Activated naive CD4-positive, alpha-beta T cell treated with Interleukin-2 at 50 U/mL for 16 hours (primary cell): ENCODE results near the gene CATSPER2.
"Not testable (repeated sequence)": the region's sequence is repeated elsewhere in the genome, so short reads cannot be mapped to it uniquely, and the experiment has no call there.

Experiments
- DNase-seq: peaks from one replicate; pipeline ENCODE4 v3.0.0-alpha.2; 2020

The CATSPER2 gene

DNA sequence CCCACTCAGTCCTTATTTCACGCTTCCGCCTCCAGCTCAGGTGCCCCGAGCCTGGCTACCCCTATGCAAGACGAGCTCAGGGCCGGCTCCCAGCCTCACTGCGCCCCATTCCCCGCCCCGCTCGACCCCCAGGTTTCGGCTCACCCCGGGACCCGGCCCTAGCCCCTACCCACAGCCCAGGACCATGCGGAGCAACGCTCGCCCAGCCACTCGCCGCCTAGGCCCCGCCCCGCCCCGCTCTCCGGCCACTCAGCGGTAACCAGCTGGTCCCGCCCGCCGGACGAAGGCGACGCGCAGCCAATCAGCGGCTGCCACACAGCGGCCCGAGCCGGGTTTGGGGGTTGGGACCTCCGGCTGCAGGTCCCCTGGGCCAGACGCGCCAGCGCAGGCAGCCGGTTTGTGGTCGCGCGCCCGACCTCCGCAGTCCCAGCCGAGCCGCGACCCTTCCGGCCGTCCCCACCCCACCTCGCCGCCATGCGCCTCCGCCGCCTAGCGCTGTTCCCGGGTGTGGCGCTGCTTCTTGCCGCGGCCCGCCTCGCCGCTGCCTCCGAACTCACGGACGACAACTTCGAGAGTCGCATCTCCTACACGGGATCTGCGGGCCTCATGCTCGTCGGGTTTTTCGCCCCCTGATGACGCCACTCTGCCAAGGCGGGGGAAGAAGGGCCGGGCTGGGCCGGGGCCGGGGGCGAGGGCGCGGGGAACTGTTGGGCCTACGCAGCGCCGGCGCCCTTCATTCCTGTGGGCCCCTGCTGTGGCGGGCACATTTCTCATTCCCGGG is at the start of gene CATSPER2:
CATSPER2 (minus strand) TSS at position 196 of the 781 bp plus-strand sequence. CDS start 783 bp downstream, outside the sequence.
- DNase-seq, result no peak

DNA sequence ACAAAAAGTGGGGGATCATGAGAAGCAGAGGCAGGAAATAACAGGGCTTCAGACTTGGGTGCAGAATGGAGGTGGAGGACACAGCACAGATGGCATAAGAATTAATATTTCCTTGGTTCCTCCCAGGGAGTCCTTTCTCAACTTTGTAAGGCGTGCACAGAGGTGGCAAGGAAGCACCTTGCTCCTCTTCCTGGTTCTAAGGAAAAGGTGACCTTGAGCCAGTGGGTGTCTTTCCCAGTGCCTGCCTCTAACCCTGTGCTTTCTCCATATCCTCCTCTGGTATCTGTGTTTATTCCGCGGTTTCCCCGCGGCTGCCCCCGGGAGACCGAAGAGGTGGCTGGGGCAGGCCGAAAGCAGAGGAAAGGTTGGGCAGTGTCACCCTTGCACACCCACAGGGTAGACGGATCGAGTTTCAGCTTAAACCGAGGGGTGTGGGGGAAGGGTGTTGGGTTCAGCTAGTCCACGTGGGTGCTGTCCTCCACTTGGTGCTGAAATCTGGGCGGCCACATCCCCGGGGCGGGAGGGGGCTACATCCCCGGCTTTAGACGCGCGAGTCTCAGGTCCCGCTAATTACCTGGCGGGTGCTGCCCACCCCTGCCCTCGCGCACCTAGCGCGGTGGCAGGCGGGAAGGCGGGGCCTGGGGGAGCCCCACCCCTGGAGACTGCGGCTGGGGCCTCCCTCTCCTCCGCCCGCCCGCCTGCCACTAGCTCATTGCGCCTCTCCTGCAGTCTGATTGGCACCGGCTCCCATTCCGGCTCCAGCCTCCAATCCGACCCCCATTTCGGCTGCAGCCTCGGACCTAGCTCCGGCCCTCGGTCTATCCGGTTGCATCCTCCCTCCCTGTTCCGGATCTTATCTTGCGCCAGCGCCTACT is 44.7 kb upstream of the CATSPER2 start, which contains the start of gene CKMT1A:
CKMT1A (plus strand) TSS at position 712 of the 875 bp plus-strand sequence. CDS start 192 bp downstream, outside the sequence.
- DNase-seq, result not testable (repeated sequence)

DNA sequence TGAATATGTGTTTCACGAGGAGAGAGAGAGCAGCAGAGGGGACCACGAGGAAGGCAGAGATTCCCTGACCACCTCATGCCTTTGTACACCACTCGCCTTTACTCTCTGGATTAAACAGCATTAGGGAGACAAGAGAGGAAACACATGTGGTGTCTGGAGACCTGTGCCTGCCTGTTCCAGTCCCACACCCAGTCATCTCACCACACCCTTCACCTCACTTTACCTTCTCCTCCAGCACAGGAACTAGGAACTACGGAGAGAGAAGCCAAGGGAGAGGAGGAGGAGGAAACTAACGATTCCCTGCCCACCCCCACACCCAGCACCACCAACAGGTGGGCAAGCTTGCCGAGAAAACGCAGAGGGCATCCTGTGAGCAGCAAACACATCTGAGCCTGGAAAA is 44.0 kb upstream of the CATSPER2 start:
- not testable (repeated sequence) for DNase-seq

DNA sequence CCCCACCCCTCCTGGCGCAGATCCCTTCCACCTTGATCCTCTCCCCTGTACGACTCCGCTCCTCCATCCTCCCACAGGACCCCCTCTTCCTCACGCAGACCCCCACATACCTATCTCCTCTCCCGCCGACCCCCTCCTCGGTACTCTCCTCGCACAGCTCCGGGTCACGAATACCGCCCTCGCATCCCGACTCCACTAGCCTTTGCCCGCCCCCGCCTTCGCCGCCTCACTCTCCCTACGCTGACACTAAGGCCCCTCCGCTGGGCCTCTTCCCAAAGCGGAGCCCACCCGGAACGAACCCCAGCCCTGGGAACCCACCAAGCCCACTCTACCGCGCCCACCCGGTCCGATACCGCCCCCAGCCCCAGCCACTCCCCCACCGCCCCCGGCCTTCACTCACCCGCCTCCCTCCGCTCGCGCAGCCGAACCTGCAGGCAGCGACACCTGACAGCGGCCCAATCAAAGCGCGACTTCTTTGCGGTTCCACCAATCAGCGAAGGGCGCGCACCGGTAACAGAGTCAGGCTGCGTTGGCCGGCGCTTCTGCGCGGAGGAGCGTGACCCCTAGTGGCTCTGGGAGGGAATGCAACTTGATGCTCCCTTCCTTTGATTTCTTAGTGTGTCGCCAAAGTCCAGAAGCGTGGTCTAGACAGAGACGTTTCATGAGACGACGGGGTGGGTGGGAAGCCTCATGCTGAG is 41.1 kb upstream of the CATSPER2 start:
- not testable (repeated sequence) for DNase-seq

DNA sequence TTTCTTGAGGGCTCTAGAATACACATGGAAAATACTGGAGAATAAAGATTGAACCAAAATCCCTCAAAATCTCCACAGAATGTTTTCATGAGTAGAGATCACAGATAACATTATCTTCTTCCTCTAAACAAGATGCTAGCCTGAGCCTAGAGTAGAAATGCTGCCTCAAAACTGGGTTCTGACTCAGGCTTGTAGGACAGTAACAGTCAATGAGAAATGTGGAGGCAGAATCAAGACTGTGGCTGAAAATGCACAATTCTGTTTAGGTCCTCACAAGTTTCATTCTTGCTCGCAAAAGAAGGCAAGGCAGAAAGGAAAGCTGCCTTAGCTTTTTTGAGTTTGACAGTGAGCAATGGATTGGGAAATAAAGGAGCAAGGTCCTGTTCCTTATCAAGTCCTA is 25.5 kb upstream of the CATSPER2 start:
- not testable (repeated sequence) for DNase-seq

DNA sequence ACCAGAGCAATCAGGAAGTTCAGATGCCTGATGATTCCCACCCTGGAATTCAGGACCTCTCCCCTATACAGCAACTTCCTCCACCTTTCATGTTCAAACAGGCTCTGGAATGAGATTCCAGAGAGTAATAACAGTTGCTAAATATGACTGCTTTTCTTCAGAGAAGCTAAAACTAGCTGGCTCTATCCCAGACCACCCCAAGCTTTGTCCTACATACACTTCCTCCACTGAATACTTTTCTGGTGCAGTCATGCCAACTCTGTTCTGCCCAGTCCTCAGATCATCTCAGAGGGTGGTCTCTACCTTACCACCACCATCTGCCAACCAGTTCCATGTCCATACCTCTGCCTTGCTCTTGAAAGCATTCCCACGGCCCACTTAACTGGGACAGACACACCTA is 17.5 kb upstream of the CATSPER2 start:
- not testable (repeated sequence) for DNase-seq

DNA sequence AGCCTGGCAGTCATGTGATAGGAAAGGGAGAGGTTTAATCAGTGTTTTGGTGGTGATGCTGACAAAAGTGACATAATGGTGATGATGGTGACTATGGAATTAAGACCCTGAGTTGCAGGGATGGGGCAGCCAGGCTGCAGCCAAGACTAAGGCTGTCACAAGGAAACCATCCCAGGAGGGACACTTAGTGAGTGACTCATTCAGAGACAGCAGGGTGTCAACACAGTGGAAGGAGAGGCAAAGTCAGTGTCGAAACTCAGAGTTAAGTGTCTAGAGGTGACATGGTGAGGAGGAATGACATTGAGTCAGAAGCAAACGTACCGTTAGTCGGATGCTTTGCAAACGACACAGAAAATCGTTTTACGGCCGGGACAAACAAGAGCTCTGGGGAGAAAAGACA is 14.7 kb upstream of the CATSPER2 start:
- DNase-seq, result not testable (repeated sequence)

DNA sequence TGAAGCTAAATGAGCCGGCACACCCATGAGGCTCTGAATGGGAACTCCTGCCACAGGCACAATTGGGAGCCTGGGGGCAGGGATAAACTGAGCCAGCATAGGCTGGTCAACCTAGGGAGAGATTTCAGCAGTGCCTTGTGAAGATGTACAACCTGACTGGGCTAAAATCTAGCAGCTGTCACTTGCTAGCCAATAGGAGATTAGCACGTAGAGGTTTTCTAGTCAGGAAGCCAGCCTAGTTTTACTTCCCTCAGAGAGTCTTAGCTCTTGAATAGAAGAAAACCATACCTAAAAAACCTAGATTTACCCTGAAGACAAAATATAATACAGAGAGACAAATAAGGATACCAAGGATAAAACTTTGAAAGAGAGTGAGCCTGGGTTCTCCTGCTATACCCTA is 13.6 kb upstream of the CATSPER2 start:
- not testable (repeated sequence) for DNase-seq

DNA sequence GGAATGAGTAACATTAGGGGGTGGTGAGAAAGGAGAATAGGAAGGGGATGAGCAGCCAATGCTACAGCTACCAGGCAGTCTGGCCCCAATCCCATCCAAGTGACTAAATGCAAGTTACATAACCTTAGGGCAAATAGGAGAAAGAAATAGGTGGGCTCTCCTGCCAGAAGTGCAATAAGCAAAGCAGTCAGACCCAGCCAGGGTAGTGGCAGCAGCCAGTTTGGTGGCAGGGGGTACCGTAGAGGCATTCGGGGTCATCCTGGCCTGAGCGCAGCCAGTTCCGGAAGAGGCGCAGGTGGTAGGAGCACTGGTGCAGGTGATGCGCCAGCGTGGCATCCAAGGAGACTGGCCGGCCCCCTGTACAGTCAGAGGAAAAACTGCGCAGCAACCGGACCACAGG is 11.1 kb upstream of the CATSPER2 start:
- DNase-seq, result not testable (repeated sequence)

DNA sequence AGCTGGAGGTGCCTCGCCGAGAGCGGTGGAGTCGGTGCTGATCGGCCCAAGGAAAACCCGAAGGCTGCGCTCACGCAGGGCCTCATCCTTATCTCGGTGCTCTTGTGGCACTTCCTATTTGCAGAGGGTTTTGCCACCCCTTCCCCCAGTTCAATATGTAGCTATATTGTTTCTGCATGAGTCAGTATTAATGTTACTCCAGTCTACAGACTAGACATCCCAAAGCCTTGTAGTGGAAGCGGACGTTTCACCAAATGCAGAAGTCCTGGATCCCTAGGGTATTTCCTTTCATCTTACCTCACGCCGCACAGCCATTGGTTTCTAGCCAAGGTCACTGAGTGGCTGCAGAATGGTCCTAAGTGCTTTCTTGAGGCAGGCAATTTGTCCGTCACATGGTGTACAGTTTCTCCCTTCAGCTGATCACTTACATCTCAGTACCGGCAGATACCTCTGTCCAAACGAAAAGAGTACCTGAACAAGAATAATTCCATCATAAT is 834 bp upstream of the CATSPER2 start:
- DNase-seq, result not testable (repeated sequence)

DNA sequence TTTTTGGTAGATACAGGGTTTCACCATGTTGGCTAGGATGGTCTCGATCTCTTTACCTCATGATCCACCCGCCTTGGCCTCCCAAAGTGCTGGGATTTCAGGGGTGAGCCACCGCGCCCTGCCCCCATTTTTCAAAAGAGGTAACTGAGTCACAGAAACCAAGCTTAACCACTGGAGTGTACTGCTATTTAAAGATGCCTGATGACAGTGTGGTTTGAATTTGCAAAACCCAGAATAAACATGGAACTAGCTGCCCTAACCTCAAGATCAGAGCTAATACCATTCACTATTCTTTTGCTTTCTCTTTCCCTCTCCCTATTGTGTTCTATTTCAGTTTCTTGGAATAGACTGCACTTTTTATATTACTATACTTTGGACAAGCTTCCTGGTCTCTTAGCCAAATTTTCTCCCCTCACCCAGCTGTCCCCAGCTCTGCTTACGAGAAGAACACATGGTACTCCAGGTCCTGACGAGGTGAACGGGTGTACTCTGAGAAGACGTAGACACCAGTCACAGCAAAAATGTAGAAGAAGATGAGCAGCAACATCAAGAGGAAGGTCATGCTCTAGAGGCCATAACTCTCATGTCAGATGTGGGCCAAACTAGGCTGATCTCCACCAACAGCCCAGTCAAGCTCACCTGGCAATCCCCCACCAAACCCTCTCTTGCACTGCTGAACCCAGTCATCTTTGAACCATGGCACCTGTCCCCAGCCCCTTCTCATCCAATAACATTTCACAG is 10.0 kb downstream of the CATSPER2 start:
- not testable (repeated sequence) for DNase-seq

DNA sequence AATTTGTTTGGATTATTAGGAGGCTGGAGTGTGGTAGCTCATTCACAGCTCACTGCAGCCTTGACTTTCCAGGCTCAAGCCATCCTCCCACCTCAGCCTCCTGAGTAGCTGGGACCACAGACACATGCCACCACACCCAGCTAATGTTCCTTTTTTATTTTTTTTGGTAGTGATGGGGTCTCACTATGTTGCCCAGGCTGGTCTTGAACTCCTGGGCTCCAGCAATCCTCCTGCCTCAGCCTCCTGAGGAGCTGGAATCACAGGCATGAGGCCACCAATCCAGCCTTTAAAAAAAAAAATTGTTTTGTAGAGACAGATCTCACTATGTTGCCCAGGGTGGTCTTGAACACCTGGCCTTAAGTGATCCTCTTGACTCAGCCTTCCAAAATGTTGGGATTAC is 21.7 kb downstream of the CATSPER2 start:
- DNase-seq, result not testable (repeated sequence)

DNA sequence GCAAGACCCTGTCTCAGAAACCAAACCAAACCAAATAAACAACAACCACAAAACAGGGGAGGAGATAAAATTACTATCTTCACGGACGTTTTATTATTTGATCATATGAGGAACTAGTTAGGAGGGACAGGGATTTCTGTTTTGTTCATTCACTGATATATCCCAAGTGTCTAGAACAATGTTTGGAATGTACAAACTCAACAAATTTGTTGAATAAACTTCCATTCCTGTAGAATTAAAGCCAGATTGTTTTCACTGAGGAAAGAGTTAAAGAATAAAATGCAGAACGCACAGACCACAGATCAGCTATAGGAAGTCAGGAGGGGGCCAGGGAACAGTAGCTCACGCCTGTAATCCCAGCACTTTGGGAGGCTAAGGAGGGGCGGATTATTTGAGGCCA is 23.5 kb downstream of the CATSPER2 start:
- DNase-seq, result no peak

DNA sequence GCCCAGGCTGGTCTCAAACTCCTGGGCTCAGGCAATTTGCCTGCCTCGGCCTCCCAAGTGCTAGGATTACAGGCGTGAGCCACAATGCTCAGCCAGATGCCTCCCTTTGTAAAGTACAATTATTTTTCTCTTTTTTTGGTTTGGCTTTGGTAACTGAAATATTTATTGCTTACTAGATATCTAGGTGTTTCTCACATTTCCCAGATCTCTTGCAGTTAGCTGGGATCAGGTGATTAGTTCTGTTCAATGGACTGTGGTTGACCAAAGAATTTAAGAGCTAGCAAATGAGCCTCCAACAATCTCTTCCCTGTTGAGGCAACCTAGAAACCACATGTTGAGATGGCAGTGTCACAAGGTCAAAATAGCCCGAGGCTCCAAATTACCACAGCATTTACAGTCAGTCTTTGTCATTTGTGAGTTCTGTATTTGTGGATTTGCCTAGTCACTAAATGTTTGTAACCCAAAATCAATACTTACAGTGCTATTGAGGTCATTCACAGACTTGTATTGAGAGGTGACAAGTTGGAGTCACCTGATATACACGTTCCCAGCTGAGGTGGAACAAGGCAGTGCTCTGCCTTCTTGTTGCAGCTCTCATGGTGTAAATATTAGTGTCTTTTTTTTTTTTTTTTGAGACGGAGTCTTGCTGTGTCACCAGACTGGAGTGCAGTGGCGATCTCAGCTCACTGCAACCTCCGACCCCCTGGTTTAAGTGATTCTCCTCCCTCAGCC is 26.4 kb downstream of the CATSPER2 start:
- not testable (repeated sequence) for DNase-seq

DNA sequence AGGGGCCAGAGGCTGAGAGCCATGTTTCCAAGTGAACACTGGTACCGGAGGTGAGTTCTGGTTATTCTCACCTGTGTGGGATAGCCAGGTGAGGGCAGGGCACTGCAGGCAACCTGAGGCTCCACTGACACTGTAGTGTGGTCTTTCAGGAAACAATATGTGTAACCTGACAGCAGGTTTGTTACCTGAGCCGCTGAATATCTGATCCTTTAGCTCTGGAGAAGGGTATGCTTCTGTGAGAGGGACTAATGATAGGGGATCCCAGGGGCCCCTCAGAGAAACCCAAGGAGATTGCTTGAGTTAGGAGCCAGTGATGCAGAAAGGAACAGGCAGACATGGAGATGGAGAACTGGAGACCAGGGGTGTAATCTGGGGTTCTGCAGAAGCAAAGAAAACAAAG is 29.9 kb downstream of the CATSPER2 start, which contains the start of gene STRC:
STRC (minus strand) TSS at position 101 of the 400 bp plus-strand sequence; CDS start at position 23, 78 bp downstream.
- DNase-seq, result not testable (repeated sequence)

DNA sequence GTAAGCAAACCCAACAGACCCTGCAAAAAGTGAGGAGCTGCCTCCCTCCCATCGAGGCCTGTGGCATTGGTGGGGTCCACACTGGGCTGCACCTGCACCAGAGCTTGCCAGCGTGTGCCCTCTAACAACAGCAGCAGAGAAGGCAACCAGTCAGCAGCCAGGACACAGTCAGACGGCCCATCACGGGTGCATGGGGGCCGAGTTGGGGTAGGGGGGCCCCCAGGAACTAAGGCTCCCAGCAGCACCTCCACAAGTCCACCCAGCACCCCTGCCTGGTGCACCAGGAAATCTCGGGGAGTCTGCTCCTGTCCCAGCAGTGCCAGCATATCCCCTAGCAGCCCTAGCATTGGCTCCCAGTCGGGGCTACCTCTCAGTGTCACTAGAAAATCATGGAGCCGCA is 30.9 kb downstream of the CATSPER2 start:
- DNase-seq, result not testable (repeated sequence)

DNA sequence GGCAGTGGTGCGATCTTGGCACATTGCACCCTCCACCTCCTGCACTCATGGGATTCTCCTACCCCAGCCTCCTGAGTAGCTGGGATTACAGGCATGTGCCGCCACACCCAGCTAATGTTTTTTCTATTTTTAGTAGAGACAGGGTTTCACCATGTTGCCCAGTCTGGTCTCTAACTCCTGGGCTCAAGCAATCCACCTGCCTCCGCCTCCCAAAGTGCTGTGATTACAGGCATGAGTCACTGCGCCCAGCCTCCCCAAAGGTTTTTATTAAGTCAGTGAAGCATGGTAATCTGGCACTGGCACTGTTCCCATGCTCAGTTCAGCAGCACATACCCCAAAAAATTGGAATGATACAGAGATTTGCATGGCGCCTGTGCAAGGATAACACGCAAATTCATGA is 46.4 kb downstream of the CATSPER2 start:
- DNase-seq, result not testable (repeated sequence)

DNA sequence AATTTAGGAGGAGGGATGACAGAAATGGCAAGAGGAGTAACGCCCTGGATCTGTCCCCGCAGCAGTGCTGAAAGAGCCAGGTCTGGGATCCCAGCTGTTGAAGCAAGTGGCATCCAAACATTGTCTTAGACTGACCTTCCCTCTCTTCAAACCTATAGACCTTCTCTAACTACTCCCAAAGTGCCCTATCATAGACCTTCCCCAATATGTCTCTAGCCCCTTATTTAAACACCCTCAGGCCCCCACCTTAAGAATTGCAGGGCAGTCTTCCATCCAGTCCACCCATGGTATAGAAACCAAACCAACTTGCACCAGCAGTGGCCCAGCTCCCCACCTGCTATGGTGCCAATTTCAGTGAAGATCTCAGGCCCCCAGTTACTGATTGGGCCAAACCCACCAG is 48.4 kb downstream of the CATSPER2 start:
- DNase-seq, result not testable (repeated sequence)

DNA sequence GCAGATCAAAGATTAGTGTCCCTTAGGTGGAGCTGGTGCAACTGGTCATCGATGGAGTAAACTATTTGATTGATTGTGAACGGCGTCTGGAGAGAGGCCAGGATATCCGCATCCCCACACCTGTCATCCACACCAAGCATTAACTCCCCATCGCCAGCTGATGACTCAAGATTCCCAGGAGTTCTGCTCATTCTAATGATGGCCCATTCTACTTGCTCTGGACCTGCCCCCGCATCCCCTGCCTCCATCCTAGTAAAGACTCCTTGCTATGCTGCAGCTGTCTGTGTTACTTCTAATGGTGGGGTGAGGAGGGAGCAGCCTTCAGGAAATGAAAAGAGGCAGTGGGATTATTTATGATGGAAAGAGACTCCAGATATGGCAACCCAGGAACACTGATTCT is 49.5 kb downstream of the CATSPER2 start:
- not testable (repeated sequence) for DNase-seq

DNA sequence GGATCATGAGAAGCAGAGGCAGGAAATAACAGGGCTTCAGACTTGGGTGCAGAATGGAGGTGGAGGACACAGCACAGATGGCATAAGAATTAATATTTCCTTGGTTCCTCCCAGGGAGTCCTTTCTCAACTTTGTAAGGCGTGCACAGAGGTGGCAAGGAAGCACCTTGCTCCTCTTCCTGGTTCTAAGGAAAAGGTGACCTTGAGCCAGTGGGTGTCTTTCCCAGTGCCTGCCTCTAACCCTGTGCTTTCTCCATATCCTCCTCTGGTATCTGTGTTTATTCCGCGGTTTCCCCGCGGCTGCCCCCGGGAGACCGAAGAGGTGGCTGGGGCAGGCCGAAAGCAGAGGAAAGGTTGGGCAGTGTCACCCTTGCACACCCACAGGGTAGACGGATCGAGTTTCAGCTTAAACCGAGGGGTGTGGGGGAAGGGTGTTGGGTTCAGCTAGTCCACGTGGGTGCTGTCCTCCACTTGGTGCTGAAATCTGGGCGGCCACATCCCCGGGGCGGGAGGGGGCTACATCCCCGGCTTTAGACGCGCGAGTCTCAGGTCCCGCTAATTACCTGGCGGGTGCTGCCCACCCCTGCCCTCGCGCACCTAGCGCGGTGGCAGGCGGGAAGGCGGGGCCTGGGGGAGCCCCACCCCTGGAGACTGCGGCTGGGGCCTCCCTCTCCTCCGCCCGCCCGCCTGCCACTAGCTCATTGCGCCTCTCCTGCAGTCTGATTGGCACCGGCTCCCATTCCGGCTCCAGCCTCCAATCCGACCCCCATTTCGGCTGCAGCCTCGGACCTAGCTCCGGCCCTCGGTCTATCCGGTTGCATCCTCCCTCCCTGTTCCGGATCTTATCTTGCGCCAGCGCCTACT is 55.1 kb downstream of the CATSPER2 start, which contains the start of gene CKMT1B:
CKMT1B (plus strand) TSS at position 700 of the 863 bp plus-strand sequence. CDS start 192 bp downstream, outside the sequence.
- DNase-seq, result not testable (repeated sequence)
